22Rv1 (cell line): Measurements from ENCODE around the gene DUSP1.
"Not testable (repeated sequence)": the region's sequence is repeated elsewhere in the genome, so short reads cannot be mapped to it uniquely, and the experiment has no call there.

Source experiments
- H3K27ac ChIP-seq: fragments of 450-650 bp; 2 replicates; pipeline ENCODE4 v1.5.1; 2017
- ZFX ChIP-seq: fragments of 450-650 bp; IDR thresholded peaks from 2 replicates; pipeline ENCODE4 v1.6.1; 2017; ENCODE audit warnings: antibody characterized with exemption, borderline replicate concordance
- TF ChIP-seq, protein P1 (sequence below): fragments of 450-650 bp; IDR thresholded peaks from 2 replicates; pipeline ENCODE4 v1.5.1; 2017; ENCODE audit warnings: mild to moderate bottlenecking

DUSP1 gene

DNA sequence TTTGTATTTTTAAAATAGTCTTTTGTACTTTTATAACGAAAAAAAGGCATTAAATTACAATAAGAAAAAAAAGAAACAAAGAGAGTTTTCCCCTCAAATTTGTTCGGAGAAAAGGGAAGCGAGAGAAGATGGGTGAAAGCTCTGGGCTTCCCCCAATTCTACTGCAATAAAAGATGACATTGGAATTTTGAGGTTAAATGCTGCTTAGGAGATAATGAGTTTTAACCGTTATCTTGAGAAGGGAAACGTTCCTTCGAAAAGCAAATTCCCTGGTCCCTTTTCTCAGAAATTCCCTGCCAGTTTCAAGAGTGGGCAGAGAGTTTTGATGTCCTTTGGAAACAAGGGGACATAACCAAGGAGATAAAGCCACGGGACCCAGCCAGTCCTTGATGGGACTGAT, 44.6 kb upstream of the DUSP1 start:
- TF ChIP-seq, protein P1, sequence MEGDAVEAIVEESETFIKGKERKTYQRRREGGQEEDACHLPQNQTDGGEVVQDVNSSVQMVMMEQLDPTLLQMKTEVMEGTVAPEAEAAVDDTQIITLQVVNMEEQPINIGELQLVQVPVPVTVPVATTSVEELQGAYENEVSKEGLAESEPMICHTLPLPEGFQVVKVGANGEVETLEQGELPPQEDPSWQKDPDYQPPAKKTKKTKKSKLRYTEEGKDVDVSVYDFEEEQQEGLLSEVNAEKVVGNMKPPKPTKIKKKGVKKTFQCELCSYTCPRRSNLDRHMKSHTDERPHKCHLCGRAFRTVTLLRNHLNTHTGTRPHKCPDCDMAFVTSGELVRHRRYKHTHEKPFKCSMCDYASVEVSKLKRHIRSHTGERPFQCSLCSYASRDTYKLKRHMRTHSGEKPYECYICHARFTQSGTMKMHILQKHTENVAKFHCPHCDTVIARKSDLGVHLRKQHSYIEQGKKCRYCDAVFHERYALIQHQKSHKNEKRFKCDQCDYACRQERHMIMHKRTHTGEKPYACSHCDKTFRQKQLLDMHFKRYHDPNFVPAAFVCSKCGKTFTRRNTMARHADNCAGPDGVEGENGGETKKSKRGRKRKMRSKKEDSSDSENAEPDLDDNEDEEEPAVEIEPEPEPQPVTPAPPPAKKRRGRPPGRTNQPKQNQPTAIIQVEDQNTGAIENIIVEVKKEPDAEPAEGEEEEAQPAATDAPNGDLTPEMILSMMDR, result no peak
- no peak for TF ChIP-seq ZFX
- no peak overlapping the region for H3K27ac ChIP-seq

DNA sequence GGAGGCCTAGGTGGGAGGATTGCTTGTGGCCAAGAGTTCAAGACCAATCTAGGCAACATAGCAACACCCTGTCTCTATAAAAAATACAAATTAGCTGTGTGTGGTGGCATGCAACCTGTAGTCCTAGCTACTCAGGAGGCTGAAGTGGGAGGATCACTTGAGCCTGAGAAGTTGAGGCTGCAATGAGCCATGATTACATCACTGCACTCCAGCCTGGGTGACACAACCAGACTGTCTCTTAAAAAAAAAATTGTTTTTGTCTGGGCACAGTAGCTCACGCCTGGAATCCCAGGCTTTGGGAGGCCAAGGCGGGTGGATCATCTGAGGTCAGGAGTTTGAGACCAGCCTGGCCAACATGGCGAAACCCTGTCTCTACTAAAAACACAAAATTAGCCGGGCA, 40.0 kb upstream of the DUSP1 start:
- not testable (repeated sequence) for H3K27ac ChIP-seq

DNA sequence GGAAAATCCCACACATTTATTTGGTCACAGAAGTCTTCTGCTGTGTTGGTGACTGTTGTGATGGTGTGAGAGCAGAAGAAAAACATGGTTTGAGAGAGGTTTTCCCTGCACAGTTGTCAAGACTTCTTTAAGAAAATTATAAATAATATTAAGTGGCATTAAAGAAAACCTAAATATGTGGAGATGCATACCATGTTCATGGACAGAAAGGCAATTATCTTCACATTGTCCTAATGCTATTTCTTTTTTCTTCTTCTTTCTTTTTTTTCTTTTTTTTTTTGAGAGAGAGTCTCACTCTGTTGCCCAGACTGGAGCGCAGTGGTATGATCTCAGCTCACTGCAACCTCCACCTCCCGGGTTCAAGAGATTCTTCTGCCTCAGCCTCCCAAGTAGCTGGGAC, 38.8 kb upstream of the DUSP1 start:
- H3K27ac ChIP-seq, result no peak overlapping the region
- TF ChIP-seq, protein P1, result no peak
- TF ChIP-seq ZFX, result no peak

- H3K27ac ChIP-seq, result no peak overlapping the region
Observed at GRCh38 chr5:172807766-172808311, 36.8 kb upstream of the DUSP1 start.

GRCh38 chr5:172806897-172807672, 36.1 kb upstream of the DUSP1 start:
- TF ChIP-seq, protein P1, result no peak
- no peak for TF ChIP-seq ZFX
- no peak overlapping the region for H3K27ac ChIP-seq

More at GRCh38 chr5:172807766-172808311, 36.8 kb upstream of the DUSP1 start:
- no peak for TF ChIP-seq ZFX
- TF ChIP-seq, protein P1, result no peak

DNA sequence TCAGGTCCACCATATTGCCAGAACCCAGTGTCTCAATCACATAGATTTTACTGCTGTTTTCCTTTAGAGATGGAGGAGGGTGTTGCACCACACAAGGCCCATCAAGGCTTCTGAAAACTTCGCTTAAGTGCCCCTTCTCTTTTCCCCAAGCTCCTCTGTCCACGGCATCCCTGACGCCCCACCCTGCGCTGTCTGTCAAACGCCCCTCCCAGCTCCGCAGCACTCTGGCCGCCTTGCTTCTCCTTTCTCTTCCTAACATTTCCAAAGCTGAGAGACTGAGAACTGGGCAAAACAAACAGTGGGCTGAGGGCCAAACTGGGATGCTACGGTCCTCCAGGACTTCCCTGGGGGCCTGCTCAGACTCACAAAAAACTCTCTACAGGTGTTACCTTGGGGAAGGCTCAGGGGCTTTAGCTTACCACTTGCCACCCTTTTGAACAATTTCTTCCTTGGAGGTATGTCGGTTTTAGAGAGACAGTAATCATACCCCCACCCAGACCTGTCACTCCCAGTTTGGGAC, 34.8 kb upstream of the DUSP1 start:
- no peak overlapping the region for H3K27ac ChIP-seq
- TF ChIP-seq ZFX, result no peak
- TF ChIP-seq, protein P1, result no peak

DNA sequence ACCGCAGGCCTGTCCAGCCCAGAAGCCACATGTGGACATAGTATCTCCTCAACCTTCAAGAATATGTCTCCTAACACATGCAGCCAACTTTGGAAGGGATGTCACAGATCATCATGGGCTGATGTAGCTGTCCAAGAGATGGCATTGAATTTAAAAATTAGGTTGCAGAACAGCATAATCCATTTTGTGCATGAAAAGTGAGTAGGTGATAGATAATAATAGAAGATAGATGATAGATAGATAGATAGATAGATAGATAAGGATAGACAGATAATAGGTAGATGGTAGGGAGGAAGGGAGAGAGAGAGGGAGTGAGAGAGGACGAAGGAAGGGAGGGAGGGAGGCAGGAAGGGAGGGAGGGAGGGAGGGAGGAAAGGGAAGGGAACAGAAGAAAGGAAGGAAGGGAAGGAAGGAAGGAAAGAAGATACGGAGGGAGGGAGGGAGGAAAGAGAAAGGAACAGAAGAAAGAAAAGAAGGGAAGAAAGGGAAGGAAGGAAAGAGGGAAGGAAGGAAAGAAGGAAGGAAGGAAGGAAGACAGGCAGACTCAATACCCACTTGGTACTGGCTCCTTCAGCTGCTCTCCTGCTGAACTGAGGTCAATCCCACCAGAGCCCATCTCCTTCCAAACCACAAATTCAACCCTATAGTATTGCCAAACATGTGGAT, 34.2 kb upstream of the DUSP1 start:
- no peak for TF ChIP-seq ZFX
- no peak overlapping the region for H3K27ac ChIP-seq

DNA sequence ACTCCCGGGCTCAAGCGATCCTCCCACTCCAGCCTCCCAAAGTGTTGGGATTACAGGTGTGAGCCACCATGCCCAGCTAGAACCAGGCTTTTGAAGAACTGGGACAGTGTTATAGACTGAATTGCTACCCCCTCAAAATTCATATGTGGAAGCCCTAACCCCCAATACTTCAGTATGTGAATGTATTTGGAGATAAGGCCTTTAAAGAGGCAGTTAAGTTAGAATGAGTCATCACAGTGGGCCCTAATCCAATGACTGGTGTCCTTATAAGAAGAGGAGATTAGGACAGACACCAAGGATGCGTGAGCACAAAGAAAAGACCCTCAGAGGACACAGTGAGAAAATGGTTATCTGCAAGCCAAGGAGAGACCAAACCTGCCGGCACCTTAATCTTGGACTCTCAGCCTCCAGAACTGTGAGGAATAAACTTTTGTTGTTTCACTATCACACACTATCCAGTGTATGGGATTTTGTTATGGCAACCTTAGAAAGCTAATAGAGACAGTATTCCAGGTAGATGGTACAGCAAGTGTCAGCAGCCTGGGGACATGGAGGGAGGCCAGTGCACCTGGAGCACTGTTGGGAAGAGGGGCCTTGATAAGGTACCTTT, 31.7 kb upstream of the DUSP1 start:
- TF ChIP-seq, protein P1, result no peak
- no peak for TF ChIP-seq ZFX
- H3K27ac ChIP-seq, result no peak overlapping the region
